Measurements from ENCODE around the gene ITGA1. TPM values are rescaled to one million over a fixed set of nuclear protein-coding genes. Genes with fewer than 3 reads are reported as not detected.

ITGA1 gene
- total RNA-seq, 4 donors from 2014 or later = 2.4 to 10.7 (median 5.4) TPM

GRCh38 chr5:52773342-52773741, 14.4 kb upstream of the ITGA1 start:
- WGBS, 2 donors = 79 to 81% methylated on average over 2 of the region's 2 CpGs
- intact Hi-C loops (cut with DNase I; ENCODE audit: low total_unique reads) = no loop called here
- no peak overlapping the region for H3K4me3 ChIP-seq (ENCODE audit: low read depth, poor library complexity, severe bottlenecking)
- DNase-seq (ENCODE audit: low spot score in 2 of 2) = no peak
- no peak for TF ChIP-seq POLR2A (IDR thresholded peaks at IDR 0.05)
- TF ChIP-seq, protein P1, sequence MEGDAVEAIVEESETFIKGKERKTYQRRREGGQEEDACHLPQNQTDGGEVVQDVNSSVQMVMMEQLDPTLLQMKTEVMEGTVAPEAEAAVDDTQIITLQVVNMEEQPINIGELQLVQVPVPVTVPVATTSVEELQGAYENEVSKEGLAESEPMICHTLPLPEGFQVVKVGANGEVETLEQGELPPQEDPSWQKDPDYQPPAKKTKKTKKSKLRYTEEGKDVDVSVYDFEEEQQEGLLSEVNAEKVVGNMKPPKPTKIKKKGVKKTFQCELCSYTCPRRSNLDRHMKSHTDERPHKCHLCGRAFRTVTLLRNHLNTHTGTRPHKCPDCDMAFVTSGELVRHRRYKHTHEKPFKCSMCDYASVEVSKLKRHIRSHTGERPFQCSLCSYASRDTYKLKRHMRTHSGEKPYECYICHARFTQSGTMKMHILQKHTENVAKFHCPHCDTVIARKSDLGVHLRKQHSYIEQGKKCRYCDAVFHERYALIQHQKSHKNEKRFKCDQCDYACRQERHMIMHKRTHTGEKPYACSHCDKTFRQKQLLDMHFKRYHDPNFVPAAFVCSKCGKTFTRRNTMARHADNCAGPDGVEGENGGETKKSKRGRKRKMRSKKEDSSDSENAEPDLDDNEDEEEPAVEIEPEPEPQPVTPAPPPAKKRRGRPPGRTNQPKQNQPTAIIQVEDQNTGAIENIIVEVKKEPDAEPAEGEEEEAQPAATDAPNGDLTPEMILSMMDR (IDR thresholded peaks at IDR 0.05) = no peak

GRCh38 chr5:52774005-52774410, 13.7 kb upstream of the ITGA1 start:
- TF ChIP-seq, protein P1 (IDR thresholded peaks at IDR 0.05) = no peak
- TF ChIP-seq POLR2A (IDR thresholded peaks at IDR 0.05) = no peak
- 45 to 51% methylated on average over 5 of the region's 5 CpGs for WGBS, 2 donors
- no peak overlapping the region for H3K4me3 ChIP-seq (ENCODE audit: low read depth, poor library complexity, severe bottlenecking)
- intact Hi-C loops (cut with DNase I; ENCODE audit: low total_unique reads) = no loop called here
- DNase-seq (ENCODE audit: low spot score in 2 of 2) = no peak

DNA sequence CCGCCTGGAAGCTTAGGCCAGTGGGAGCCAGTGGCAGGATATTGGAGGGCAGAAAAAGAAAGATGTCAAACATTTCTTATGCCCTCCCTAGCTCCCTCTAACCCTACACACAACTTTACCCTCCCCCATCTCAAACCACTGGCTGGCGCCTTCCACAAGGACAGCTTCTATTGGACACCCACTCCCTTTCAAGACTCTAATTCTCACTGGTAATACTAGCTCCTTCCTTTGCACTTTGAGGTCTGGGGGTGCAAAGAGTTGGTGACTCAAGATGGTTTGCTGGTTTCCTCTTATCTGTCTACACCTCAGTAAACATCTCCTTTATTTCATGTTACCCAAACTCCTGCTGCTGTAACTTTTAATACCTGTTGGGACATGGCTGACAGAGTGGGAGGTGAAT, 11.6 kb upstream of the ITGA1 start:
- 97 to 100% methylated on average over 2 of the region's 2 CpGs for WGBS, 2 donors
- no peak for DNase-seq (ENCODE audit: low spot score in 2 of 2)
- intact Hi-C loops (cut with DNase I; ENCODE audit: low total_unique reads) = no loop called here
- TF ChIP-seq POLR2A (IDR thresholded peaks at IDR 0.05) = no peak
- H3K4me3 ChIP-seq (ENCODE audit: low read depth, poor library complexity, severe bottlenecking) = no peak overlapping the region

DNA sequence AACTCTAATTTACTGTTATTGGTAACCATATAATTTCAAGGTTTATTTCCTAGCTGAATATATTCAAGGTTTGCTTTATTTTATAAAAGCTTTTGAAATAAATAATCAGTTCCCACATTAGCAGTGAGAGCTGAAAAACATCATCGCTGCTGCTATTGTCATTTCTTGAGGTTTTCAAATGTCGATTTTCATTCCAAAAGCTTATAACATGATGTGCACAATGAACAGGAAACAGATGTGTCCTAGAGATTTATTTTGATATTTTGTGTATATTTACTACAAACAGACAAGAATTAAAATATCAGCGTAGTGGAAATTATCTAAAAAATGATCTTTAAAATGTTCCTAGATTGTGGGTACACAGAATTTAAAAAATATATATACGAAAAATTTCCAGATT, 10.5 kb upstream of the ITGA1 start:
- no peak overlapping the region for H3K4me3 ChIP-seq (ENCODE audit: low read depth, poor library complexity, severe bottlenecking)
- 68 to 74% methylated on average over 4 of the region's 4 CpGs for WGBS, 2 donors
- no peak for DNase-seq (ENCODE audit: low spot score in 2 of 2)
- intact Hi-C loops (cut with DNase I; ENCODE audit: low total_unique reads) = no loop called here
- no peak for TF ChIP-seq POLR2A (IDR thresholded peaks at IDR 0.05)
- TF ChIP-seq, protein P1 (IDR thresholded peaks at IDR 0.05) = no peak

GRCh38 chr5:52778781-52779180, 8.9 kb upstream of the ITGA1 start:
- intact Hi-C loops (cut with DNase I; ENCODE audit: low total_unique reads) = no loop called here
- H3K4me3 ChIP-seq (ENCODE audit: low read depth, poor library complexity, severe bottlenecking) = no peak overlapping the region
- DNase-seq (ENCODE audit: low spot score in 2 of 2) = no peak
- no peak for TF ChIP-seq POLR2A (IDR thresholded peaks at IDR 0.05)
- TF ChIP-seq, protein P1 (IDR thresholded peaks at IDR 0.05) = no peak
- 58 to 61% methylated on average over 1 of the region's 1 CpG for WGBS, 2 donors

- intact Hi-C loops (cut with DNase I; ENCODE audit: low total_unique reads) = no loop called here
- TF ChIP-seq, protein P1 (IDR thresholded peaks at IDR 0.05) = no peak
- TF ChIP-seq POLR2A (IDR thresholded peaks at IDR 0.05) = no peak
- H3K4me3 ChIP-seq (ENCODE audit: low read depth, poor library complexity, severe bottlenecking) = no peak overlapping the region
- no peak for DNase-seq (ENCODE audit: low spot score in 2 of 2)
Measured at GRCh38 chr5:52779213-52779612, 8.5 kb upstream of the ITGA1 start.

Data from lower leg skin (tissue), 4 donors.